Stimulated activated naive B cell treated with anti-CD40 and anti-IgM and Interleukin-4, amounts not matched to agents 10 μg/mL and 1 μg/mL and 100 μg/mL, for 72 hours (primary cell): ENCODE measurements around the gene CAMK2D.
"Not testable (repeated sequence)": the region's sequence is repeated elsewhere in the genome, so short reads cannot be mapped to it uniquely, and the experiment has no call there.

Experiments
- ATAC-seq, 2 donors: fragments of 150-1000 bp; cut with Tn5 transposase; replicated peaks; 2 replicates each; pipeline ENCODE4 v1.10.0; 2021; ENCODE audit warnings: moderate library complexity in 1 of 2
- DNase-seq: peaks from one replicate; pipeline ENCODE4 v3.0.0; 2021
- H3K27ac Mint-ChIP-seq: one replicate; pipeline ENCODE4 v1.8.0; 2022; ENCODE audit warnings: mild to moderate bottlenecking, mixed read lengths
- H3K27me3 Mint-ChIP-seq, 2 donors: one replicate each; pipeline ENCODE4 v1.8.0; 2022; ENCODE audit warnings: mixed read lengths in 2 of 2
- H3K36me3 Mint-ChIP-seq, 2 donors: one replicate each; pipeline ENCODE4 v1.8.0; 2022; ENCODE audit warnings: mixed read lengths in 2 of 2, mild to moderate bottlenecking in 1 of 2
- H3K4me1 Mint-ChIP-seq, 2 donors: one replicate each; pipeline ENCODE4 v1.8.0; 2022; ENCODE audit warnings: mixed read lengths in 2 of 2, mild to moderate bottlenecking in 1 of 2
- H3K4me3 Mint-ChIP-seq, 2 donors: one replicate each; pipeline ENCODE4 v1.8.0; 2022; ENCODE audit warnings: mild to moderate bottlenecking in 2 of 2, mixed read lengths in 2 of 2, moderate library complexity in 1 of 2
- H3K9me3 Mint-ChIP-seq, 2 donors: one replicate each; pipeline ENCODE4 v1.8.0; 2022; ENCODE audit warnings: mixed read lengths in 2 of 2, mild to moderate bottlenecking in 1 of 2

CAMK2D gene

GRCh38 chr4:113776016-113776415, 14.5 kb upstream of the CAMK2D start:
- Mint-ChIP-seq H3K4me1 (peaks cover 5 to 17% of the 10 kb centered on the region in 2 donors), H3K27ac (no peak overlapping the region), H3K9me3 (peaks cover 0 to 1% of the 10 kb centered on the region in 2 donors), H3K36me3 (no peaks in the 10 kb centered on the region), H3K27me3 (peaks cover 11 to 16% of the 10 kb centered on the region in 2 donors), H3K4me3 (no peak overlapping the region)
- DNase-seq (no peak), ATAC-seq (no peak)

GRCh38 chr4:113773756-113774155, 12.2 kb upstream of the CAMK2D start:
- DNase-seq (no peak), ATAC-seq (no peak)
- Mint-ChIP-seq H3K4me1 (peaks cover 5 to 17% of the 10 kb centered on the region in 2 donors), H3K27ac (no peak overlapping the region), H3K4me3 (no peak overlapping the region), H3K36me3 (no peaks in the 10 kb centered on the region), H3K27me3 (peaks cover 11 to 16% of the 10 kb centered on the region in 2 donors), H3K9me3 (peaks cover 0 to 1% of the 10 kb centered on the region in 2 donors)

DNA sequence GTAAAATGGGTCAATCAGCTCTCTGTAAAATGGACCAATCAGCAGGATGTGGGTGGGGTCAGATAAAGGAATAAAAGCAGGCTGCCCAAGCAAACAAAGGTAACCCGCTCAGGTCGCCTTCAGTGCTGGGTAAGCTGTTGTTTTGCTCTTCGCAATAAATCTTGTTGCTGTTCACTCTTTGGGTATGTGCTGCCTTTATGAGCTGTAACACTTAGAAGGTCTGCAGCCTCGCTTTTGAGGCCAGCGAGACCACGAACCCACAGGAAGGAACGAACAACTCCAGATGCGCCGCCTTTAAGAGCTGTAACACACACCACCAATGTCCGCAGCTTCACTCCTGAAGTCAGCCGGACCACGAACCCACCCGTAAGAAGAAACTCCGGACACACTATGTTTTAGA, 11.5 kb upstream of the CAMK2D start:
- Mint-ChIP-seq H3K27ac (no peak overlapping the region), H3K4me1 (peaks cover 5 to 17% of the 10 kb centered on the region in 2 donors), H3K36me3 (no peaks in the 10 kb centered on the region), H3K4me3 (peak overlapping the region in 1 of 2 donors; percentile 62), H3K27me3 (peaks cover 11 to 16% of the 10 kb centered on the region in 2 donors), H3K9me3 (peaks cover 0 to 1% of the 10 kb centered on the region in 2 donors)
- ATAC-seq: no peak
- no peak for DNase-seq

DNA sequence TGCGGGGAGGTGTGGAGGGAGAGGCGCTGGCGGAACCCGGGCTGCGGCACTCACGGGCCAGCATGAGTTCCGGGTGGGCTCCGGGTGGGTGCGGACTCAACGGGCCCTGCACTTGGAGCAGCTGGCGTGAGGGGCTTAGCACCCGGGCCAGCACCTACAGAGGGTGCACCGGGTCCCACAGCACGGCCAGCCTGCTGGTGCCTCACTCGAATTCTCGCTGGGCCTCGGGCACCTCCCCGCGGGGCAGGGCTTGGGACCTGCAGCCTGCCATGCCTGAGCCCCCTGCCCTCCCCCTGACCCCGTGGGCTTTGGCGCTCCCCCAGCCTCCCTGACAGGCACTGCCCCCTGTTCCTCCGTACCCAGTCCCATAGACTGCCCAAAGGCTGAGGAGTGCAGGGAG, 10.8 kb upstream of the CAMK2D start:
- DNase-seq (no peak), ATAC-seq (no peak)
- Mint-ChIP-seq H3K36me3 (no peaks in the 10 kb centered on the region), H3K27me3 (peaks cover 11 to 16% of the 10 kb centered on the region in 2 donors), H3K9me3 (peaks cover 0 to 1% of the 10 kb centered on the region in 2 donors), H3K4me1 (peaks cover 6 to 17% of the 10 kb centered on the region in 2 donors), H3K4me3 (no peak overlapping the region), H3K27ac (no peak overlapping the region)

GRCh38 chr4:113769744-113770143, 8.2 kb upstream of the CAMK2D start:
- ATAC-seq: no peak
- peaks cover 0 to 1% of the 10 kb centered on the region in 2 donors for H3K9me3 Mint-ChIP-seq

GRCh38 chr4:113768952-113769351, 7.4 kb upstream of the CAMK2D start:
- Mint-ChIP-seq H3K36me3 (no peaks in the 10 kb centered on the region), H3K9me3 (peaks cover 0 to 1% of the 10 kb centered on the region in 2 donors), H3K27me3 (peaks cover 5 to 7% of the 10 kb centered on the region in 2 donors), H3K27ac (no peak overlapping the region), H3K4me3 (no peak overlapping the region), H3K4me1 (peaks cover 7% of the 10 kb centered on the region in 2 donors)
- DNase-seq (no peak), ATAC-seq (no peak)

More at GRCh38 chr4:113769744-113770143, 8.2 kb upstream of the CAMK2D start:
- H3K36me3 Mint-ChIP-seq: no peaks in the 10 kb centered on the region
- DNase-seq: no peak
- peaks cover 5 to 9% of the 10 kb centered on the region in 2 donors for H3K27me3 Mint-ChIP-seq
- peaks cover 7% of the 10 kb centered on the region in 2 donors for H3K4me1 Mint-ChIP-seq
- no peak overlapping the region for H3K4me3 Mint-ChIP-seq
- no peak overlapping the region for H3K27ac Mint-ChIP-seq

DNA sequence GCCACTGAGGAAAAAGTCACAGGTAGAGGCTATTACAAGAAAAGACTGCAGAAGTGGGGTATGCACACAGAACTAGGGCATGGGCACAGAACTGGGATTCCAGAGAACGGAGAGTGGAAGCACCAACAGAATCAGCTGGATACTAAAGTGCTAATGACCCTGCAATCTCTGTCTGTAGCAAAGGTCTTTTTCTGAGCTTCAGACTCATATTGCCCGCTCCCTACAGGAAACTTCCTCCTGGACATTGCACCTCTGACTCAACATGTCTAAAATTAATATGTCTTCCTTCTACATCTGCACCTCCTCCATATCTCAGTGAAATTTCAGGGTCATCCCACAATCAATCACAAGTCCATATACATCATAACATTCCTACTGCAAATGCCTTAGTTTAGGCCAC, 5.3 kb upstream of the CAMK2D start:
- no peaks in the 10 kb centered on the region for H3K36me3 Mint-ChIP-seq
- DNase-seq (no peak), ATAC-seq (no peak)
- peaks cover 0 to 4% of the 10 kb centered on the region in 2 donors for H3K4me1 Mint-ChIP-seq
- H3K4me3 Mint-ChIP-seq: no peak overlapping the region
- no peak overlapping the region for H3K27ac Mint-ChIP-seq
- no peaks in the 10 kb centered on the region for H3K9me3 Mint-ChIP-seq
- H3K27me3 Mint-ChIP-seq: no peaks in the 10 kb centered on the region

DNA sequence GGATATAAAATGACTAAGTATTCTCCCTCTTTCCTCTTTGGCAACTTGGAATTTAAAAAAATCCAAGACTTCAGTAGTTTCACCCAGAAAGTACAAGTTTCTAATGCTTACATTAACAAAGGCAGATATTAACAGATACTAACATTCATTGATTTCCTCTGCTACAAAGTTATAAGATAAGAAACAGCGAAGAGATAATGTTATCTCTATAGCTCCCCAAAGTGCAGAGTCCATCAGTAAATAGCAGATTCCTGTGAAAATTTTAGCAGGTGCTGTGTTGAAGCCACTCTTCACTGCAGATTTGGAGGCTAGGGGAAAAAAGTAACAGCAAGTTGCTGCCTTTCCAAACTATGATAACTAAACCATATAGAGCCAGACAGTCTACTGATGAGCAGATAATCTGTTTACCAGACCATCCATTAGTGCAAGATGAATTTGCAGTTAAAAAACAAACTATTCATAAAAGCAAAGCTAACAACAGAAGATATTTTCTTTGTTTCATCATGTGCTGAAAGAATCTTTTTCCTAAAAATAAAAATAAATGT, 3.3 kb upstream of the CAMK2D start:
- ATAC-seq: no peak
- no peaks in the 10 kb centered on the region for H3K27me3 Mint-ChIP-seq
- H3K27ac Mint-ChIP-seq: no peak overlapping the region
- H3K4me3 Mint-ChIP-seq: no peak overlapping the region
- H3K4me1 Mint-ChIP-seq: peaks cover 0 to 6% of the 10 kb centered on the region in 2 donors
- no peaks in the 10 kb centered on the region for H3K9me3 Mint-ChIP-seq
- DNase-seq: no peak
- H3K36me3 Mint-ChIP-seq: peaks cover 5 to 9% of the 10 kb centered on the region in 2 donors

DNA sequence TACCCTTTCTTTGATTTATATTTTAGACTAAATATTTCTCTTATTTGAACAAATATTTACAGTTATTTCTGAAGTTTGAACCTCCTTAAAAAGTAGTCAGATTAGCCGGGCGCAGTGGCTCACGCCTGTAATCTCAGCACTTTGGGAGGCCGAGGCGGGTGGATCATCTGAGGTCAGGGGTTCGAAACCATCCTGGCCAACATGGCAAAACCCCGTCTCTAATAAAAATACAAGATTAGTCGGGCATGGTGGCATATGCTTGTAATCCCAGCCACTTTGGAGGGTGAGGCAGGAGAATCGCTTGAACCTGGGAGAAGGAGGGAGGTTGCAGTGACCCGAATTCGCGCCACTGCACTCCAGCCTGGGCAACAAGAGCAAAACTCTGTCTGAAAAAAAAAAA, 2.4 kb upstream of the CAMK2D start:
- H3K9me3 Mint-ChIP-seq, H3K36me3 Mint-ChIP-seq, H3K27ac Mint-ChIP-seq, ATAC-seq, DNase-seq, H3K27me3 Mint-ChIP-seq, H3K4me1 Mint-ChIP-seq, H3K4me3 Mint-ChIP-seq: not testable (repeated sequence)

DNA sequence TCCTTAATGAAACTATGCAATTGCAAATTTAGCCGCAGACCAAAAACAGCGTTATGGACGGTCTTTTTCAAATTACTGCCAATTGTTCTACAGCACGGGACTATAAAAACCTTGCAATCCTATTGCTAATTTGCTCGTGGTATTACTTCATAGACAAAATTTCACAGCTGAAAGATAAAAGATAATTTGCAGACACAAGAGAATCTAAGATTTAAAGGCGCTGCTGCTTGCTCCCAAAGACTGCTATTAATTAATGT, 1.4 kb upstream of the CAMK2D start:
- no peaks in the 10 kb centered on the region for H3K27me3 Mint-ChIP-seq
- DNase-seq: no peak
- H3K4me3 Mint-ChIP-seq: peak overlapping the region; percentile 96 to 98
- peak overlapping the region; percentile 99 for H3K27ac Mint-ChIP-seq
- H3K4me1 Mint-ChIP-seq: peaks cover 9% of the 10 kb centered on the region in 2 donors
- H3K36me3 Mint-ChIP-seq: peaks cover 8 to 13% of the 10 kb centered on the region in 2 donors
- no peak for ATAC-seq
- no peaks in the 10 kb centered on the region for H3K9me3 Mint-ChIP-seq

GRCh38 chr4:113762186-113763028, 869 bp upstream of the CAMK2D start:
- H3K9me3 Mint-ChIP-seq: no peaks in the 10 kb centered on the region
- peak; percentile 98 for DNase-seq
- H3K4me3 Mint-ChIP-seq: peak overlapping the region; percentile 96 to 98
- peaks cover 12 to 18% of the 10 kb centered on the region in 2 donors for H3K36me3 Mint-ChIP-seq
- peak; percentile 75 to 76 for ATAC-seq
- H3K27me3 Mint-ChIP-seq: no peaks in the 10 kb centered on the region
- peaks cover 12 to 15% of the 10 kb centered on the region in 2 donors for H3K4me1 Mint-ChIP-seq
- peak overlapping the region; percentile 99 for H3K27ac Mint-ChIP-seq

- DNase-seq: peak; percentile 47
- Mint-ChIP-seq H3K27me3 (no peaks in the 10 kb centered on the region), H3K36me3 (peaks cover 13 to 21% of the 10 kb centered on the region in 2 donors), H3K27ac (peak overlapping the region; percentile 99), H3K4me3 (peak overlapping the region; percentile 96 to 98), H3K9me3 (no peaks in the 10 kb centered on the region), H3K4me1 (peaks cover 13 to 29% of the 10 kb centered on the region in 2 donors)
- ATAC-seq: peak; percentile 33 to 39
These were observed 531 bp downstream of the CAMK2D start for GRCh38 chr4:113760795-113761619.

- Mint-ChIP-seq H3K36me3 (peaks cover 13 to 23% of the 10 kb centered on the region in 2 donors), H3K27me3 (no peaks in the 10 kb centered on the region), H3K4me1 (peaks cover 13 to 31% of the 10 kb centered on the region in 2 donors), H3K4me3 (peak overlapping the region; percentile 96 to 98), H3K27ac (peak overlapping the region; percentile 99), H3K9me3 (no peaks in the 10 kb centered on the region)
- ATAC-seq: no peak
- DNase-seq: no peak
These were observed 1.3 kb downstream of the CAMK2D start for GRCh38 chr4:113760094-113760794.

- ATAC-seq: no peak
- peaks cover 16 to 31% of the 10 kb centered on the region in 2 donors for H3K4me1 Mint-ChIP-seq
These were observed 1.8 kb downstream of the CAMK2D start for GRCh38 chr4:113759696-113760093.

More at GRCh38 chr4:113759696-113760093, 1.8 kb downstream of the CAMK2D start:
- Mint-ChIP-seq H3K27me3 (no peaks in the 10 kb centered on the region), H3K4me3 (peak overlapping the region; percentile 96 to 98), H3K9me3 (no peaks in the 10 kb centered on the region), H3K27ac (peak overlapping the region; percentile 99), H3K36me3 (peaks cover 13 to 28% of the 10 kb centered on the region in 2 donors)
- no peak for DNase-seq
